IMR-90 (cell line): ENCODE data around the gene PRDM5.

Experiments
- RAD21 ChIP-seq: IDR thresholded peaks from 2 replicates; pipeline ENCODE4 v1.6.1; 2012; ENCODE audit warnings: low read length, improper control_type of control experiment
- TF ChIP-seq, protein P1 (sequence below): conservative IDR thresholded peaks from 2 replicates; pipeline ENCODE4 v1.5.1; 2012; ENCODE audit warnings: mild to moderate bottlenecking, low read depth, low read length, improper control_type of control experiment
- TF ChIP-seq, protein P2 (sequence below): fragments of 150-350 bp; IDR thresholded peaks from 2 replicates; pipeline ENCODE4 v1.6.1; 2016; ENCODE audit warnings: low read depth, mild to moderate bottlenecking, low read length, moderate library complexity, borderline replicate concordance

GRCh38 chr4:120808475-120809141 lies 113.9 kb downstream of the PRDM5 start:
- TF ChIP-seq, protein P1, sequence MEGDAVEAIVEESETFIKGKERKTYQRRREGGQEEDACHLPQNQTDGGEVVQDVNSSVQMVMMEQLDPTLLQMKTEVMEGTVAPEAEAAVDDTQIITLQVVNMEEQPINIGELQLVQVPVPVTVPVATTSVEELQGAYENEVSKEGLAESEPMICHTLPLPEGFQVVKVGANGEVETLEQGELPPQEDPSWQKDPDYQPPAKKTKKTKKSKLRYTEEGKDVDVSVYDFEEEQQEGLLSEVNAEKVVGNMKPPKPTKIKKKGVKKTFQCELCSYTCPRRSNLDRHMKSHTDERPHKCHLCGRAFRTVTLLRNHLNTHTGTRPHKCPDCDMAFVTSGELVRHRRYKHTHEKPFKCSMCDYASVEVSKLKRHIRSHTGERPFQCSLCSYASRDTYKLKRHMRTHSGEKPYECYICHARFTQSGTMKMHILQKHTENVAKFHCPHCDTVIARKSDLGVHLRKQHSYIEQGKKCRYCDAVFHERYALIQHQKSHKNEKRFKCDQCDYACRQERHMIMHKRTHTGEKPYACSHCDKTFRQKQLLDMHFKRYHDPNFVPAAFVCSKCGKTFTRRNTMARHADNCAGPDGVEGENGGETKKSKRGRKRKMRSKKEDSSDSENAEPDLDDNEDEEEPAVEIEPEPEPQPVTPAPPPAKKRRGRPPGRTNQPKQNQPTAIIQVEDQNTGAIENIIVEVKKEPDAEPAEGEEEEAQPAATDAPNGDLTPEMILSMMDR, result no peak
- TF ChIP-seq, protein P2, sequence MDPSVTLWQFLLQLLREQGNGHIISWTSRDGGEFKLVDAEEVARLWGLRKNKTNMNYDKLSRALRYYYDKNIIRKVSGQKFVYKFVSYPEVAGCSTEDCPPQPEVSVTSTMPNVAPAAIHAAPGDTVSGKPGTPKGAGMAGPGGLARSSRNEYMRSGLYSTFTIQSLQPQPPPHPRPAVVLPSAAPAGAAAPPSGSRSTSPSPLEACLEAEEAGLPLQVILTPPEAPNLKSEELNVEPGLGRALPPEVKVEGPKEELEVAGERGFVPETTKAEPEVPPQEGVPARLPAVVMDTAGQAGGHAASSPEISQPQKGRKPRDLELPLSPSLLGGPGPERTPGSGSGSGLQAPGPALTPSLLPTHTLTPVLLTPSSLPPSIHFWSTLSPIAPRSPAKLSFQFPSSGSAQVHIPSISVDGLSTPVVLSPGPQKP, result no peak
- no peak for TF ChIP-seq RAD21
